Kidney (tissue), 14 donors: ENCODE results near the gene TRIO. TPM values are rescaled to one million over a fixed set of nuclear protein-coding genes. Genes with fewer than 3 reads are reported as not detected.

Experiments used
- DNase-seq, 5 donors: peaks; one replicate each; pipeline ENCODE4 v3.0.0-alpha.2; 2013 to 2020
- FAIRE-seq: peaks from 2 replicates; lab custom pipeline; 2012; peaks lifted over from hg19 to GRCh38; lab: Jason Lieb, UNC
- H3K27ac ChIP-seq, 2 donors: one replicate each; pipeline ENCODE4 v1.7.0; 2013; ENCODE audit warnings: low read depth in 2 of 2, low read length in 2 of 2, inconsistent platforms in 1 of 2
- H3K27me3 ChIP-seq: one replicate; pipeline ENCODE4 v1.7.1; 2013; ENCODE audit warnings: low read length, inconsistent platforms; ENCODE audit not compliant: control insufficient read depth, insufficient read depth
- H3K36me3 ChIP-seq, 3 donors: one replicate each; pipeline versions ENCODE4 v1.7.0 to v1.7.1; 2013; ENCODE audit warnings: low read length in 3 of 3, control low read depth in 1 of 3, inconsistent platforms in 1 of 3; ENCODE audit not compliant: insufficient read depth in 3 of 3, control insufficient read depth in 2 of 3
- H3K4me1 ChIP-seq, 3 donors: one replicate each; pipeline versions ENCODE4 v1.7.0 to v1.7.1; 2013; ENCODE audit warnings: low read length in 3 of 3, inconsistent platforms in 1 of 3, low read depth in 1 of 3; ENCODE audit not compliant: control insufficient read depth in 2 of 3, insufficient read depth in 2 of 3
- H3K4me3 ChIP-seq, 3 donors: one replicate each; pipeline versions ENCODE4 v1.7.0 to v1.8.1; 2013; ENCODE audit warnings: low read length in 3 of 3, control low read depth in 1 of 3, inconsistent platforms in 1 of 3
- H3K9ac ChIP-seq, 3 donors: one replicate each; pipeline versions ENCODE4 v1.7.0 to v1.7.1; 2013; ENCODE audit warnings: low read length in 3 of 3, control low read depth in 1 of 3, inconsistent platforms in 1 of 3
- H3K9me3 ChIP-seq, 3 donors: one replicate each; pipeline versions ENCODE4 v1.7.0 to v1.7.1; 2013; ENCODE audit warnings: low read length in 3 of 3, control low read depth in 1 of 3, inconsistent platforms in 1 of 3; ENCODE audit not compliant: control insufficient read depth in 2 of 3, insufficient read depth in 1 of 3
- intact Hi-C: fragments of 100-400 bp; cut with DNase I; formaldehyde crosslinking; loops from one replicate; pipeline ENCODE4 v1.11.1; 2022
- polyA plus RNA-seq: library from polyadenylated mRNA; stranded (reverse); fragments of 350-450 nt; fragmentation: Illumina TruSeq; extraction: RNeasy Lipid Tissue Mini Kit (QIAGEN cat#74804); gene quantifications from one replicate; pipeline ENCODE4 v1.2.3, GENCODE V29; 2014; ENCODE audit warnings: low read depth, low replicate concordance; ENCODE audit not compliant: insufficient read depth
- total RNA-seq: library from RNA; stranded (reverse); fragmentation: NEBNext Ultra II Directional; extraction: Animal tissue kit (Norgen Biotek cat#: 25700); gene quantifications from one replicate; pipeline ENCODE4 v1.2.1, GENCODE V29; 2021
- TF ChIP-seq, protein P1 (sequence below): IDR thresholded peaks from 3 replicates; pipeline ENCODE4 v1.5.1; 2012; ENCODE audit warnings: mild to moderate bottlenecking, moderate library complexity, borderline replicate concordance; ENCODE audit not compliant: insufficient read depth; ENCODE audit errors: extremely low read depth
- donor health status: control.
- donor health status: control.
- donor health status: control.
- donor health status: control.
- donor health status: control.
- donor health status: DM: yes; HTN: yes; CAD: no.
- donor health status: Normal renal cell carcinoma (clear cell type).

Gene TRIO
- total and polyA plus RNA-seq, 2 donors from 2014 or later: 9.5 to 149 TPM

DNA sequence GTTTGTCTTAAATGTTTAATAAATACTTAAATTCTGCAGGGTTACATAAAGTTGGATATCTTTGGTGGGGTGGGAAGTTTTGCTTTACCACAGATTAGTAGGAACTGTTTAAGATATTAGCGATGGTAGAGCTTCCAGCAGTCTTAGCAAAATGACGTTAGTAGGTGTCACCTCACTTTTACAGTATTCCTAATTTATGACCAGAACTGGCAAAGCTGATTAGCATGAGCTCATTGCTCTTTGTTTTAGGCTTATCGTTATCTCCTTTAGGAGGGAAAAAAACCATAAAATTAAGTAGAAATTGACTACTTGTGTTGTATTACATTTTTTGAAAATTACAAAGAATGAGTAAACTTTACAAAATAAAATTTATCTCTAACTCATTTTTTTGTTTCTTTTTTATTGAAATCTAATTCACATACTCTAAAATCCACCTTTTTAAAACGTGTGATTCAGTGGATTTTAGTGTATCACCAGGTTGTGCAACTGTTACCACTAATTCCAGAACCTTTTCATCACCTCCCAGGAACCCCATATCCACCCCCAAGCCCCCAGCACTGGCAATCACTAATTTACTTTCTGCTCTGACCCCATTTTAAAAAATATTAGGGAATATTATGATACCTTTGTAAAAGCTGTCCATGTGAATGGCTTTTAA, 129.5 kb downstream of the TRIO start:
- Histone ChIP-seq H3K27ac (no peak overlapping the region), H3K9me3 (no peaks in the 10 kb centered on the region), H3K9ac (no peak overlapping the region), H3K36me3 (no peaks in the 10 kb centered on the region), H3K4me1 (peaks cover 0 to 20% (median 16%) of the 10 kb centered on the region in 3 donors), H3K4me3 (no peak overlapping the region), H3K27me3 (no peaks in the 10 kb centered on the region)
- TF ChIP-seq, protein P1, sequence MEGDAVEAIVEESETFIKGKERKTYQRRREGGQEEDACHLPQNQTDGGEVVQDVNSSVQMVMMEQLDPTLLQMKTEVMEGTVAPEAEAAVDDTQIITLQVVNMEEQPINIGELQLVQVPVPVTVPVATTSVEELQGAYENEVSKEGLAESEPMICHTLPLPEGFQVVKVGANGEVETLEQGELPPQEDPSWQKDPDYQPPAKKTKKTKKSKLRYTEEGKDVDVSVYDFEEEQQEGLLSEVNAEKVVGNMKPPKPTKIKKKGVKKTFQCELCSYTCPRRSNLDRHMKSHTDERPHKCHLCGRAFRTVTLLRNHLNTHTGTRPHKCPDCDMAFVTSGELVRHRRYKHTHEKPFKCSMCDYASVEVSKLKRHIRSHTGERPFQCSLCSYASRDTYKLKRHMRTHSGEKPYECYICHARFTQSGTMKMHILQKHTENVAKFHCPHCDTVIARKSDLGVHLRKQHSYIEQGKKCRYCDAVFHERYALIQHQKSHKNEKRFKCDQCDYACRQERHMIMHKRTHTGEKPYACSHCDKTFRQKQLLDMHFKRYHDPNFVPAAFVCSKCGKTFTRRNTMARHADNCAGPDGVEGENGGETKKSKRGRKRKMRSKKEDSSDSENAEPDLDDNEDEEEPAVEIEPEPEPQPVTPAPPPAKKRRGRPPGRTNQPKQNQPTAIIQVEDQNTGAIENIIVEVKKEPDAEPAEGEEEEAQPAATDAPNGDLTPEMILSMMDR: no peak
- FAIRE-seq (no peak), DNase-seq (no peak)
- intact Hi-C loops: no loop called here

DNA sequence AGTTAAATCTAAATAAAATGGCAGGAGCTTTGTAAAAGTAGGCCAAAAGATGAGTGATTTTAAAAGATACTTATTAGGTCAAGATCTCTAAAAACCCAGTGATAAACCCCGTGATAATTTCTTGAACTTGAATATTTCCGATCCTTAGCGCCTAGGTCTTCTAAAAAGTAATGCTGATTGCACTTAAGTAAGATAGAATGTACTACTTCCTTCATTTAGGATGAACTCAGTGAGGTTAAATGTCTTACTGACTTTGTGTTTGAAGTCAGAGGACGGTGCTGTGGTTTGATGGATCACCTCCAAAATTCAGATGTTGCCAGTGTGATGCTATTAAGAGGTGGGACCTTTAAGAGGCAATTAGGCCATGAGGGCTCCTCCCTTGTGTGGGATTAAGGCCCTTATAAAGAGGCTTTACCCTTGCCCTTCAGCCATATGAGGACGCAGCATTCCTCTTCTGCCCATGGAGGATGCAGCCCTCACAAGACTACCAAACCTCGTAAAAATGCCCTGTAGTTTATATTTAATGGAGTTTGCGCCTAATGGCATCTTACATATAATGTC, 130.1 kb downstream of the TRIO start:
- H3K36me3 ChIP-seq: no peaks in the 10 kb centered on the region
- peaks cover 0 to 20% (median 15%) of the 10 kb centered on the region in 3 donors for H3K4me1 ChIP-seq
- H3K9ac ChIP-seq: no peak overlapping the region
- H3K4me3 ChIP-seq: no peak overlapping the region
- H3K9me3 ChIP-seq: no peaks in the 10 kb centered on the region
- DNase-seq (no peak), FAIRE-seq (no peak)
- TF ChIP-seq, protein P1: no peak
- H3K27ac ChIP-seq: no peak overlapping the region
- intact Hi-C loops: no loop called here
- no peaks in the 10 kb centered on the region for H3K27me3 ChIP-seq

DNA sequence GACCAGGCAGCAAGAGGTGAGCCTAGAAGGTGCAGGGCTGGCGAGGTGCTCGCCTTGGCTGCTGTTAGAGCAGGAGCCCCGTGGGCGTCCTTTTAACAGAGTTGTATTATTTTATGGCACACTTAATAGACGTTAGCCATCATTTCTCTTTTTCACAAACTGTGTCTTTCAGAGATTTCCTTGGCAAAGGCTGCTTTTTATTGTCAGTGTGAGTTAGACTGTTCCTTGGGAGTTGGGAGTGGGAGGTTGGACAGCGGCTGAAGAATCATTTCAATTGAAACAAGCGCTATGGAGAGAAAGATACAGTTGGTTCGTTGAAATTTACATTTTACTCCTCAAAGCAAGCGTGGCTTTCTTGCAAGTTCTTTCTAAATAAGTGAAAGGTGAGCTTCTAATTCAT, 133.2 kb downstream of the TRIO start:
- Histone ChIP-seq H3K36me3 (no peaks in the 10 kb centered on the region), H3K9ac (no peak overlapping the region), H3K27me3 (no peaks in the 10 kb centered on the region), H3K4me1 (no peaks in the 10 kb centered on the region), H3K9me3 (no peaks in the 10 kb centered on the region), H3K27ac (no peak overlapping the region), H3K4me3 (no peak overlapping the region)
- no peak for DNase-seq
- intact Hi-C loops: no loop called here
- FAIRE-seq: no peak
- TF ChIP-seq, protein P1: no peak
